ENCODE data around the gene MRPL28. TPM values are rescaled to one million over a fixed set of nuclear protein-coding genes. Genes with fewer than 3 reads are reported as not detected.

MRPL28 gene
- total RNA-seq, 6 donors from 2014 or later: 48.8 to 83.9 (median 58.4) TPM

DNA sequence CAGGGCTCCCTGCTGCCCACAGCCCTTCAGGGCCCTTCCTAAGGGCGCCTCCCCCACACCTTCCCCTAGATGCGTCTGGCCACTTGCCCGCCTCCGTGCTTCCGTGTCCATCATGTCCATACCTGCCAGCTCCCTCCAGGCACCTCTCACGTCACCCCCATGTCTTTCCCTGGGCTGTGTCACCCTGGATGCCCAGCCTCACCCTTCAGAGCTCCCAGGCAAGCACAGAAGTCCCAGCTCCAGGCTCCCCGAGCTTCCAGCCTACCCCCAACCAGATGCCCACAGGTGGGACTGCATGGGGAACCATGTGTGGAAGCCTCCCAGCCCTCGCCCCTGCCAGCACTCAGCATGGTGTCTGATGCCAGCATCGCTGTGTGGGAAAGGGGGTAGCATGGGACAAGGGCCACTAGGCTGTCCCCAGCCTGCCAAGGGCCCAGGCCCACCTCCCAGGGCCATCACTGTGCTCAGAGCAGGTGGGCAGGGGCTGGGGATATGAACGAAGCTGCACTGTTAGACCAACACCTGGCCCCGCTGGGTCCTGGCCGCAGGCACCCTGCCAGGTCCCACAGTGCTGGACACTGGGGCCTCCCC is 16.0 kb downstream of the MRPL28 start:
- Histone ChIP-seq H3K4me1 (peaks cover 7 to 29% (median 14%) of the 10 kb centered on the region in 4 donors), H3K27me3 (no peaks in the 10 kb centered on the region), H3K4me3 (no peak overlapping the region), H3K27ac (peak overlapping the region in 1 of 4 donors; percentile 89), H3K36me3 (peaks cover 0 to 6% (median 0%) of the 10 kb centered on the region in 4 donors), H3K9me3 (no peaks in the 10 kb centered on the region)
- TF ChIP-seq POLR2A (IDR thresholded peaks at IDR 0.05) (no peak), POLR2AphosphoS5 (IDR thresholded peaks at IDR 0.05) (no peak), EP300 (IDR thresholded peaks at IDR 0.05) (no peak)
- TF ChIP-seq, protein P1, sequence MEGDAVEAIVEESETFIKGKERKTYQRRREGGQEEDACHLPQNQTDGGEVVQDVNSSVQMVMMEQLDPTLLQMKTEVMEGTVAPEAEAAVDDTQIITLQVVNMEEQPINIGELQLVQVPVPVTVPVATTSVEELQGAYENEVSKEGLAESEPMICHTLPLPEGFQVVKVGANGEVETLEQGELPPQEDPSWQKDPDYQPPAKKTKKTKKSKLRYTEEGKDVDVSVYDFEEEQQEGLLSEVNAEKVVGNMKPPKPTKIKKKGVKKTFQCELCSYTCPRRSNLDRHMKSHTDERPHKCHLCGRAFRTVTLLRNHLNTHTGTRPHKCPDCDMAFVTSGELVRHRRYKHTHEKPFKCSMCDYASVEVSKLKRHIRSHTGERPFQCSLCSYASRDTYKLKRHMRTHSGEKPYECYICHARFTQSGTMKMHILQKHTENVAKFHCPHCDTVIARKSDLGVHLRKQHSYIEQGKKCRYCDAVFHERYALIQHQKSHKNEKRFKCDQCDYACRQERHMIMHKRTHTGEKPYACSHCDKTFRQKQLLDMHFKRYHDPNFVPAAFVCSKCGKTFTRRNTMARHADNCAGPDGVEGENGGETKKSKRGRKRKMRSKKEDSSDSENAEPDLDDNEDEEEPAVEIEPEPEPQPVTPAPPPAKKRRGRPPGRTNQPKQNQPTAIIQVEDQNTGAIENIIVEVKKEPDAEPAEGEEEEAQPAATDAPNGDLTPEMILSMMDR (IDR thresholded peaks at IDR 0.05): no peak
- DNase-seq: peak in 1 of 2 donors; percentile 81
- ATAC-seq (ENCODE audit: low FRiP score in 2 of 2): no peak
- 89 to 95% methylated on average over 9 to 11 of the region's 12 CpGs for WGBS, 2 donors

DNA sequence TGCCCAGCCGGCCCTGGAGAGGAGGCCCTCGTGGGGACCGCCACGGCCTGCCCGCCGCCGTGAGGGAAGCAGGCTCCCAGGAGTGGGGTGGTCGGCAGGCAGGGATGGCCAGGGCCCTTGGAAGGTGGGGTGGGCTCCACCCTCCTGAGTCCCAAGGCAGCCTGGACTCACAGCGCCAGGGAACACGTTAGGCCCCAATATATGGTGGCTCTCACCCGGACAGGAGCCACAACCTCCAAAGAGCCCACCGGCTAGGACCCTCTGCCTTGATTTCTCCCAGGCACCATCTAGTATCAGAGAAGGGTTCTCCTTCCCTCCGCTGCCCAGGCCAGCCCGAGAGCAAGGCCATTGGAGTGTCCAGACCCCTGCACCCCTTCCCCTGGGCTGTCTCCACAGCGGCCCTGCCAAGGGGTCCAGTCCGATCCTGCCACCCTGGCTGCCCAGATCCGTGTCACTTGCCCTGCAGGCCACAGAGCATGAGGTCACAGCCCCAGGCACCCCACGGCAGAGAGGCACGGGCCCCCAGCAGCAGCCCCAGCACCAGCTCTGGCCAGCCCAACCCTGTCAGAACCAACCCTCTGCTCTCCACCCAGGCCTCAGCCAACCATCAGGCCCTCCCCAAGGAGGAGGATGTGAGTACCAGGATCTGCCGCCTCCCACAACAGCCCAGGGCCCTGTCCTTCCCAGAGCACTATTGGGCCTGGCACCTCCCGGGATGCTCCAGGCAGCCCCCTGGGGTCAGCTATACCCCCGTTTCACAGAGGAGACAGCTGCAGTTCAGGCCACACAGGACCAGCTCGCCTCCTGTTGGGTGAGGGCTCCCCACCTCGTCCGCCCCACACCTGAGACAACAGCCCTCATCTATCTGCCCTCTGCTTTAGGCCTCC is 16.7 kb downstream of the MRPL28 start:
- ATAC-seq (ENCODE audit: low FRiP score in 2 of 2): no peak
- WGBS, 2 donors: 74 to 85% methylated on average over 7 to 18 of the region's 25 CpGs
- no peak for TF ChIP-seq POLR2AphosphoS5 (IDR thresholded peaks at IDR 0.05)
- TF ChIP-seq POLR2A (IDR thresholded peaks at IDR 0.05): no peak
- TF ChIP-seq, protein P1 (IDR thresholded peaks at IDR 0.05): no peak
- no peak for TF ChIP-seq EP300 (IDR thresholded peaks at IDR 0.05)
- no peaks in the 10 kb centered on the region for H3K9me3 ChIP-seq
- no peak for DNase-seq
- H3K27ac ChIP-seq: peak overlapping the region; percentile 27 to 89 (median 68)
- H3K4me3 ChIP-seq: peak overlapping the region in 3 of 4 donors; percentile 83 to 90 (median 84)
- H3K36me3 ChIP-seq: peaks cover 0 to 6% (median 0%) of the 10 kb centered on the region in 4 donors
- H3K27me3 ChIP-seq: no peaks in the 10 kb centered on the region
- peaks cover 7 to 37% (median 14%) of the 10 kb centered on the region in 4 donors for H3K4me1 ChIP-seq

DNA sequence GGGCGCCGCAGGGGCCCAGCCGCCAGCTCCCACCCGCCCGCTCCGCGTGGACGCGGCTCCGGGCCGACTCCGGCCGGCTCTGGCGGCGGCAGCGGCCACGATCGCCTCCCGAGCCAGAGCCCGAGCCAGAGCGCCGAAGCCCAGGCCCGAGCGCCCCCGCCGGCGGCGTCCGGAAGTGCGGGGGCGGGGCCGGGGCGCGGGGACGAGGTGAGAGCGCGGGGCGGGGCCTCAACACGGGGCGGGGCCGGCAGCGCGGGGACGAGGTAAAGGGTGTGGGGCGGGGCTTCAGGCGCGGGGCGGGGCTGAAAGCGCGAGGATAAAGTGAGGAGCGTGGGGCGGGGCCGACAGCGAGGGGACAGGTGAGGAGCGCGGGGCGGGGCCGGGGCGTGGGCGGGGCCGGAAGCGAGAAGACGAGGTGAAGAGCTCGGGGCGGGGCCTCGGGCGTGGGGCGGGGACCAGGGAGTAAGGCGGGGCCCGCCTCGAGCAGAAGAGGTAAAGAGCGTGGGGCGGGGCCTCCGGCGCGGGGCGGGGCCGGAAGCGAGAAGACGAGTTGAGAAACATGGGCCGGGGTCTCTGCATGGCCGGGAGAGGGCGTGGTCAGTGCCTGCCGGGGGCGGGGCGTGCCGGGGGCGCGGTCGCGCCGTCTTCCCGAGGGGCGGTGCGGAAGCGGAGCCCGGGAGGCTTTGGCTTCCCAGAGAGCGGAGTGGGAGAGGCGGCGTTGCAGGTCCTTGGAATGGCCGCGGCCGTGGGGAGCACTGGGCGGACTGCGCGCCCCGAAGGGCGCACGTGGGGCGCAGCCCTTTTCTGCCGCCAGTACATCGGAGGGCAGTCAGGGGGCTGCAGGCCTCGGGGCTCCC is 17.6 kb downstream of the MRPL28 start, which contains the start of gene AXIN1:
AXIN1 (minus strand) TSS at position 177 of the 857 bp plus-strand sequence. CDS start 5,698 bp downstream, outside the sequence.
- 0 to 7% methylated on average over 1 to 51 of the region's 113 CpGs for WGBS, 2 donors
- peak; percentile 100 for DNase-seq
- peak within 1 kb of the TSS; percentile 71 to 90 (median 84) for H3K4me3 ChIP-seq
- H3K27me3 ChIP-seq: no peaks in the 10 kb centered on the region
- peak in 1 of 2 donors; percentile 50 for TF ChIP-seq POLR2AphosphoS5 (IDR thresholded peaks at IDR 0.05)
- TF ChIP-seq, protein P1 (IDR thresholded peaks at IDR 0.05): peak; percentile 81 to 87 (median 84)
- TF ChIP-seq POLR2A (IDR thresholded peaks at IDR 0.05): peak in 1 of 4 donors; percentile 71
- no peak for TF ChIP-seq EP300 (IDR thresholded peaks at IDR 0.05)
- H3K36me3 ChIP-seq: peaks cover 0 to 6% (median 0%) of the 10 kb centered on the region in 4 donors
- peak; percentile 94 to 98 for ATAC-seq (ENCODE audit: low FRiP score in 2 of 2)
- peak within 1 kb of the TSS; percentile 72 to 89 (median 74) for H3K27ac ChIP-seq
- peaks cover 7 to 45% (median 14%) of the 10 kb centered on the region in 4 donors for H3K4me1 ChIP-seq
- no peaks in the 10 kb centered on the region for H3K9me3 ChIP-seq

DNA sequence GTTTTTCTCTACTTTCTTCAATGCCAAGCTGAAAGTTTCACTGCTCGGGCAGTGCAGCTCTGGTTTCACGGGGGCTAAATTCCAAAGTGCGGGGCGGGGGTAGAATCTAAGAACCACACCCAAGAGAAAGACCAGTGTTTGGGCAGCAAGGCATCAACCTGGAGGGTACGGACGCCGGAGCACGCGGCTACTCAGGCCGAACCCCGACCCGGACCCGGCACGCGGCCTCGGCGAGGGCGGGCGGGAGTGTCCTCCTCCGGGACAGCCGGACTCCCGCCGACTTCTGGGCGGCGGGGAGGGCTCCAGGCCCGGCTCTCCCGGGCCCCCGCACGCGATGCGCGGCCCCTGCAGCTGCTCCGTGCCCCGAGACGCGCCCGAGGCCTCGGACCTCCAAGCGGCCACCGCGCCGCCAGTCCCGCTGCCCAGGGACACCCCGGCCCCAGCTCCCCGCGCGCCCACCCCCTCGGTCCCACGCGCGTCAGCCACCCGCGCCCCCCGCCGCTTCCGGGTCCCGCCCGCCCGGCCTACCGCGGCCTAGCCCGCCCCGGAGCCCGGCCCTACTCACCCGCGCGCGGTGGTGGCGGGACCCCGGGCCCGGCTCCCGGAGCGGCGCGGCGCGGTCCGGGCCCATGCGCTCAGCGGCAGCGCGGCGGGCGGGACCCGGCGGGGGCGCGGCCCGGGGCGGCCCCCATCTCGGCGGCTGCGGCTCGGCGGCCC is 18.4 kb downstream of the MRPL28 start:
- 0 to 1% methylated on average over 4 to 23 of the region's 95 CpGs for WGBS, 2 donors
- H3K27ac ChIP-seq: peak overlapping the region; percentile 63 to 89 (median 72)
- TF ChIP-seq, protein P1 (IDR thresholded peaks at IDR 0.05): no peak
- TF ChIP-seq EP300 (IDR thresholded peaks at IDR 0.05) (no peak), POLR2AphosphoS5 (IDR thresholded peaks at IDR 0.05) (no peak), POLR2A (IDR thresholded peaks at IDR 0.05) (no peak)
- H3K4me3 ChIP-seq: peak overlapping the region; percentile 71 to 90 (median 84)
- no peaks in the 10 kb centered on the region for H3K9me3 ChIP-seq
- peaks cover 7 to 53% (median 14%) of the 10 kb centered on the region in 4 donors for H3K4me1 ChIP-seq
- DNase-seq (peak in 1 of 2 donors; percentile 93), ATAC-seq (ENCODE audit: low FRiP score in 2 of 2) (peak in 1 of 2 donors; percentile 0)
- H3K36me3 ChIP-seq: peaks cover 0 to 6% (median 0%) of the 10 kb centered on the region in 4 donors
- H3K27me3 ChIP-seq: no peaks in the 10 kb centered on the region
